ENCODE results near the gene ARSA. TPM values are rescaled to one million over a fixed set of nuclear protein-coding genes. Genes with fewer than 3 reads are reported as not detected.
"Not testable (repeated sequence)": the region's sequence is repeated elsewhere in the genome, so short reads cannot be mapped to it uniquely, and the experiment has no call there.

ARSA gene
- total RNA-seq, 1 donor from 2014 or later = 11.3 TPM

DNA sequence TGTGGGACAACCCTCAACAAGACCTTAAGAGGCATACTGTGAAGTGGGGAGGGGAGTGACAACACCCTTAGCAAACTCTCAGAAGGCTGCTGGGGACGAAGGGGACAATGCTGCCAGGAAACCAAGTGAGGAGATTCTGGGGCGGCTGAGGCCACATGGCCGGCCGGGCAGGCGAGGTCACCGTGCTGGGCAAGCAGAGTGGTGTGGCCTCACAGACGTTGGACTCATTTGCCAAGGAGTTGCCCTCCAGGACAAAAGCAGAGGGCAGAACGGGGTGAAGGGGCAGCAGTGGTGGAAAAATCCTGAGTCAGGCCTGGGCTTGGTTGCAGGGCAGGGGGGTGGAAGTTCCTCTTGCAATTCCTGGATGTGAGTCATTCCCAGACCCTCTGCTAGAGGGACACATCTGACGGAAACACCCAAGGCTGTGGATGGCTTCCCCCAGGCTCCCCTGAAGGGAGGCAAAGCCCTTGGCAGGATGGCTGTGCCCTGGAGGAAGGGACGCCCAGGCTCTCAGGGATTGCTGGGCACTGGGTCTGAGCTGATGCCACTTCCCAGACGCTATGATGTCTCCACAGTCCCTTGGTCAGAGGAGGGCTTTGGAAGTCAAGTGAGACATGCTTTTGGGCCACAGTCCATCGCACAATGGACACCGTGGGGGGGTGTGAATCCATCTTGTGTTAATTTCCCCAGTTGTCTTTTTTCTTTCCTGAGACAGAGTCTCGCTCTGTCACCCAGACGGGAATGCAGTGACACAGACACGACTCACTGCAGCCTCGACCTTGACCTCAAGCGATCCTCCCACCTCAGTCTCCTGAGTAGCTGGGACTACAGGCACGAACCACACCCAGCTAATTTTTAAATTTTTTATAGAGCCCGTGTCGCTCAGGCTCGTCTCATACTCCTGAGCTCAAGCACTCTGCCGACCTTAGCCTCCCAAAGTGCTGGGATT lies 28.4 kb upstream of the ARSA start:
- peak; percentile 88 for DNase-seq (ENCODE audit: low read depth in 2 of 2)

DNA sequence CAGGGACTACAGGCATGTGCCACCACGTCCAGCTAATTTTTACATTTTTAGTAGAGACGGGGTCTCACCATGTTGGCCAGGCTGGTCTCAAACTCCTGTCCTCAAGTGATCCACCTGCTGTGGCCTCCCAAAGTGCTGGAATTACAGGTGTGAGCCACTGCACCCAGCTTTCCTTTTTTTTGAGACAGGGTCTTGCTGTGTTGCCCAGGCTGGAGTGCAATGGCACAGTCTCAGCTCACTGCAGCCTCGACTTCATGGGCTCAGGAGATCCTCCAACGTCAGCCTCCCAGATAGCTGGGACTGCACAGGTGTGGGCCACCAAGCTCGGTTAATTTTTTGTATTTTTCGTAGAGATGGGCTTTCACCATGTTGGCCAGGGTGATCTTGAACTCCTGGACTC lies 26.7 kb upstream of the ARSA start:
- not testable (repeated sequence) for DNase-seq (ENCODE audit: low read depth in 2 of 2)

DNA sequence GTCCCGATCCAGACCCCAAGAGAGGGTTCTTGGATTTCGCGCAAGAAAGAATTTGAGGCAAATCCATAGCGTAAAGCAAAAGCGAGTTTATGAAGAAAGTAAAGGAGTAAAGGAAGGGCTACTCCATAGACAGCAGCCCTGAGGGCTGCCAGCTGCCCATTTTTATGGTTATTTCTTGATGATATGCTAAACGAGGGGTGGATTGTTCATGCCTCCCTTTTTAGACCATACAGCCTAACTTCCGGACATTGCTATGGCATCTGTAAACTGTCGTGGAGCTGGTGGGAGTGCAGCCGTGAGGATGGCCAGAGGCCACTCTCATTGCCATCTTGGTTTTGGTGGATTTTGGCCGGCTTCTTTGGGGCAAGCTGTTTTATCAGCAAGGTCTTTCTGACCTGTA lies 25.3 kb upstream of the ARSA start:
- no peak for DNase-seq (ENCODE audit: low read depth in 2 of 2)

DNA sequence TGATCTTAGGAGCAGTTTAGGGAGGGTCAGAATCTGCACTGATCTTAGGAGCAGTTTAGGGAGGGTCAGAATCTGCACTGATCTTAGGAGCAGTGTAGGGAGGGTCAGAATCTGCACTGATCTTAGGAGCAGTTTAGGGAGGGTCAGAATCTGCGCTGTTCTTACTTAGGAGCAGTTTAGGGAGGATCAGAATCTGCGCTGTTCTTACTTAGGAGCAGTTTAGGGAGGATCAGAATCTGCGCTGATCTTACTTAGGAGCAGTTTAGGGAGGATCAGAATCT lies 15.8 kb upstream of the ARSA start:
- not testable (repeated sequence) for DNase-seq (ENCODE audit: low read depth in 2 of 2)

DNA sequence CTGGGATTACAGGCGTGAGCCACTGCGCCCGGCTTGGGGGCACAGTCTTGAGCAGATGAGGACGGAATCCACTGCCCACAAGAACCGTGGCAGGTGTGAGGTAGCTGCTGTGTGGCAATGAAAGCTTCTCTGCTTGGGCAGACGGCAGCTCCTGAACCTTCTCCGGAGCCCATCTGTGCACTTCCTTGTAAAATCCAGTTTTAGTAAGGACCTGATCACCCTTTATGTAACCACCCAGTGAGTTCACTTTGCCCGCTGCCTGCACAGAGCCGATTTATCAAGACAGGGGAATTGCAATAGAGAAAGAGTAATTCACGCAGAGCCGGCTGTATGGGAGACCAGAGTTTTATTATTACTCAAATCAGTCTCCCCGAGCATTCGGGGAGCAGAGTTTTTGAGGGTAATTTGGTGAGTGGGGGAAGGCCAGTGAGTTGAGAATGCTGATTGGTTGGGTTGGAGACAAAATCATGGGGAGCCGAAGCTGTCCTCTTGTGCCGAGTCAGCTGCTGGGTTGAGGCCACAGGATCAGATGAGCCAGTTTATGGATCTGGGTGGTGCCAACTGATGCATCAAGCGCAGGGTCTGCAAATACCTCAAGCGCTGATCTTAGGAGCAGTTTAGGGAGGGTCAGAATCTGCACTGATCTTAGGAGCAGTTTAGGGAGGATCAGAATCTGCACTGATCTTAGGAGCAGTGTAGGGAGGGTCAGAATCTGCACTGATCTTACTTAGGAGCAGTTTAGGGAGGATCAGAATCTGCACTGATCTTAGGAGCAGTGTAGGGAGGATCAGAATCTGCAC lies 15.3 kb upstream of the ARSA start:
- DNase-seq (ENCODE audit: low read depth in 2 of 2) = not testable (repeated sequence)

DNA sequence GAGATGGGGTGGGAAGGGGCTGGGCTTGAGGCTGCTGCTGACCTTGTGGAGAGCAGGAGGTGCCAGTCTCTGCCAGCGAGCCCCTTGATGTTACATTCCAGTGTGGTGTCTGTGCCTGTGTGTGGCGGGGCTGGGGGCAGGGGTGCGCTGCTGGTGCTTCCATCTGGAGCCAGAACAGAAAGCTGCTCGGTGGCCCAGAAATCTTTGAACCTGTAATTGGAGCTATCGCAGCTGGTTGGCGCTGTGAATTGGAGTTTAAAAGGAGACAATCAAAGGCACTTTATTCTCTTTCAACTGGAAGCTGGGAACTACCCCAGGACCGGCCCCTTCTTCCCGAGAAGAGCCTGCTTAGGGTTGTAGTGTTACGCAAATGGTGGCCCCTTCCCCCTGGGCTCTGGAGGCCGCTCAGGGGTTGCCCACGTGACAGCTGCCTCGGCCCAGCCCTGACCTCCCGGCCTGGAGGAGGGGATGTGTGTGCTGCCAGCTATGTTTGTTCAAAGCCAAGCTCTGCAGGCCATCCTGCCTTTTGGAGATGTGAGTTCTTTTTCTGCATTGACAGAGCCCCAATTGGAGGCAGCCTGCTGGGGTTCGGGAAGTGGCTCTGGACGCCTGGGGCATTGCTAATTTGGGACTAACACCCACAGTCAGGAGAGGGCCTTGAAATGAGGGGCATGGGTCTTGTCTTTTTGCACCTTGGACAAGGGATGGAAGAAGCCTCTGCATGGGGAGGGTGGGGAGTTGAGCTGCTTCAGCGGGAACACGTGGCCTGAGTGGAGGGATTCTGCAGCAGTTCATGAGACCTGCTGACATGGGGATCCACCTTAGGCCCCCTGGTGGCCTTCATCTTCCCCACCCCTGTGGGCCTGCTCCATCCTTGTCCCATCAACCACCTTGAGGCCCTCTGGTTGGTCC lies 14.0 kb upstream of the ARSA start:
- peak; percentile 60 to 78 for DNase-seq (ENCODE audit: low read depth in 2 of 2)

DNA sequence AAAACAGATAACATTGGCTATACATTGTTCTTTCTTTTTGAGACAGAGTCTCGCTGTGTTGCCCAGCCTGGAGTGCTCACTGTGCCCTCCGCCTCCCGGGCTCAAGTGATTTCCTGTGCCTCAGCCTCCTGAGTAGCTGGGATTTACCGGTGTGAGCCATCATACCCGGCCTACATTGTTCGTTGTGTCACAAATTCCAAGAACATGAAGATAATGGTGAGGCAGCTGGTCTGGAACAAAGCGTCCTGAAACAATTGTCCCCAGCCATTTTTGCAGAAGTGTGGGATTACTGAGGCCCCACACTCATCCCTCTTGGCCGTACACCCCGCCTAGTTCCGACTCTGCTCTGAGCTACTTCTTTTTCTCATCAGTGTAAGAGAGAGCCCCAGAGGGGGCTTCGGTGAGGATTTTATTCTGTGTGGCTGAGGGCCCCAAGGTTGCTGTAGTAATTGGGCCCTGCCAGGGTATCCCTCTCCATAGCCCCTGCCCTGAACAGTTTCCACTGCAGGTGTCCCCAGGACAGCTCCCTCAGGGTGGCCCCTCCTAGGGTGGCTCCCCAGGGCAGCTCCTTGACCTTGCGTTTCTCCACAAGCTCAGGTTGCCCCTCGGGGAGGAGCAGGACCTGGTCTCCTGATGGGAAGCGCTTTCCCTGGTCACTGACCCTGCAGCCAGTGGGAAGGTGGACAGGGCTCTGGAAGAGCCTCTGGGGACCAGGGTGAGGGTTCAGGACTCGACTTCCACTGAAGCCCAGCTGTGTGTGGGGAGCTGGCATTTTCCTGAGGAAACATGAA lies 13.1 kb upstream of the ARSA start:
- peak in 1 of 2 donors; percentile 66 for DNase-seq (ENCODE audit: low read depth in 2 of 2)

DNA sequence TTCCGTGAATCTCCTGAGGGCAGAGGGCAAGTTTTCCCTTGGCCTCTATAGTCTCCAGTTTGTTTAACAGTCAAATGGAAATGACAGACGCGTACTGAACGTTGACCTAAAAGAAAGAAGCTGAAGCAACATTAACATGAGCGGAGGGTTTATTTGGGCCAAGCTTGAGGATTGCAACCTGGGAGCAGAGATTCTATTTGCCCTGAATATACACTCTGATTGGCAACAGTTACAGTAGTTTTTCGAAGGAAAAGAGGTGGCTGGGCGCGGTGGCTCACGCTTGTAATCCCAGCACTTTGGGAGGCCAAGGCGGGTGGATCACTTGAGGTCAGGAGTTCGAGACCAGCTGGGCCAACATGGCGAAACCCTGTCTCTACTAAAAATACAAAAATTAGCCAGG lies 12.3 kb upstream of the ARSA start:
- not testable (repeated sequence) for DNase-seq (ENCODE audit: low read depth in 2 of 2)

DNA sequence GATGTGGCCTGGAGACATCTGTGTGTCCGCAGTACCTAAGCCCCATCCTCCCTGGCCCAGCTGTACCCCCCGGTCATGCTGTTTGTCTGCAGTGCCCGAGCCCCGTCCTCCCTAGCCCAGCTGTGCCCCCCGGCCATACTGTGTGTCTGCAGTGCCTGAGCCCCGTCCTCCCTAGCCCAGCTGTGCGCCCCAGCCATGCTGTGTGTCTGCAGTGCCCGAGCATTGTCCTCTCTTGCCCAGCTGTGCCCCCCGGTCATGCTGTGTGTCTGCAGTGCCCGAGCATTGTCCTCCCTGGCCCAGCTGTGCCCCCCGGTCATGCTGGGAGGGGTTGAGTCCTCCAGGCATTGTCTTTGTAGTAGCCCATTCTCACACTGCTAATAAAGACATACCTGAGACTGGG lies 7.6 kb upstream of the ARSA start:
- DNase-seq (ENCODE audit: low read depth in 2 of 2) = no peak

DNA sequence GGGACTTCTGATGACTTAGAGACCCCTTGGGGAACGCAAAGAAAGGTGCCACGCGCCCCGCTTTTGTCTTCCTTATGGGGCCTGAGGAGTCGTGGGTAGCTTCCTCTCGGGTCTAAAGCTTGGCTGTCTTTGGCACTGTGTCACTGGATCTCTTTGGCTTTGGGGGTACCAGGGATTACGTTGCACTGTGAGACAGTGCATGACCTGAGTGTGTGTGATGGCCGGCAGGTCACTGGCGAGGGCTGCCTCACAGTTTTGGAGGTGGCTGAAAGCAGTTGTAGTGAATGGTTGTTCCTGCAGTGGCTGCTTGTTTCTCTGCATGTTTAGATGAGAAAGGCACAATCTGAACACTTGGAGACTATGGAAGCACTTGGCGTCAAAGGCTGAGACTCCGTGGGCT lies 5.8 kb upstream of the ARSA start:
- DNase-seq (ENCODE audit: low read depth in 2 of 2) = no peak

DNA sequence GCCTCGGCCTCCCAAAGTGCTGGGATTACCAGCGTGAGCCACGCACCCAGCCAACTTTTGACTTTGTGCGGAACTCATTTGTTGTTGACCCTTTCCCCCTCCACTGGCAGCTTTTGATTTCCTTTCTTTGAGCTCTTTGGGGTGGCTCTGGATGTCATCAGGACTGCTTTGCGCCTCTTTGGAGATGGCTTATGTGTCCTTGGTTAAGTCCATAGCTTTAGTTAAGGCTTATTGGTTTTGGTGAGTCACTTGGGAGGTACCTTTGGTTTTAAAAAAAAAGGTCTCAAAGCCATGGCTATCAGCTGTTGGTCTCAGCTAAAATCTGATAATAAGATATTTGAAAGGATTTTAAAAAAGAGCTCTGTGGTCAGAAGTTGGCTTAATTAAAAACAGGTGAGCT lies 5.1 kb upstream of the ARSA start:
- DNase-seq (ENCODE audit: low read depth in 2 of 2) = no peak

DNA sequence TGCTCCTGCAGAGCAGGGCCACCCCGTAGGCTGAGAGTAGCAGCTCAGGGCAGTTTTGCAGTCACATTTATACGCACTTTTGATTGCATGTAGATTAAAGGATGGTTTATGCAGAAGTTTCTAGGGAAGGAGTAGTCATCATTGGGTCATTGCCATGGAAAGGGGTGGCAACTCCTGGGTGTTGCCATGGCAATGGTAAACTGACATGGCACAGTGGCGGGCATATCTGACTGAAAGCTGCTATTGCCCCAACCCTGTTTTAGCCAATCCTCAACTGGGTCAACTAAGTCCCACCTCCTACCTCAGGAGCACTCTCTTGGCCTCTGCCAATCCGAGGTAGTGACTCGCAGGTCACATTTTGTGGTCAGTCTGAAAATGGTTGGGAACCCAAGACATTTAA lies 2.4 kb upstream of the ARSA start:
- DNase-seq (ENCODE audit: low read depth in 2 of 2) = no peak

DNA sequence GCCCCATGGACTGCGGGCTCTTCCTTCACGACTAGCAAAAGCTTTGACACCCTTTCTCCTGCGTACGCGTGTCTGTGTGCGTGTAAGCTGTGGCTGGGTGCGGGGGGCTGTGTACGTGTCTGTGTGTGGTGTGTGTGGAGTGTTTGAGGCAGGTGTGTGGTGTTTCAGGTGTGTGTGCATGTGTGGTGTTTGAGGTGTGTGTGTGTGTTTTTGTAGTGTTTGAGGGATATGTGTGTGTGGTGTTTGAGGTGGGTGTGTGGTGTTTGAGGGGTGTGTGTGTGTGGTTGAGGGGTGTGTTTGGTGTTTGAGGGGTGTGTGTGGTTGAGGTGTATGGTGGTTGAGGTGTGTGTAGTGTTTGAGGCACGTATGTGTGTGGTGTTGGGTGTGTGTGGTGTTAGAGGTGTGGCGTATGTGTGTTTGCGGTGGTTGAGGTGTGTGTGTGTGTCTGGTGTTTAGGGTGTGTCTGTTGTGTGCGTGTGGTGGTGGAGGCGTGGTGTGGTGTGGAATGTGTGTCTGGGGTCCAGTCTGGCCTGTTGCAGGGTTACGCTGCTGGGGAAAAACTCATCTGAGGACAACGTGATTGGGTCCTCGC lies 687 bp upstream of the ARSA start:
- DNase-seq (ENCODE audit: low read depth in 2 of 2) = peak in 1 of 2 donors; percentile 27

DNA sequence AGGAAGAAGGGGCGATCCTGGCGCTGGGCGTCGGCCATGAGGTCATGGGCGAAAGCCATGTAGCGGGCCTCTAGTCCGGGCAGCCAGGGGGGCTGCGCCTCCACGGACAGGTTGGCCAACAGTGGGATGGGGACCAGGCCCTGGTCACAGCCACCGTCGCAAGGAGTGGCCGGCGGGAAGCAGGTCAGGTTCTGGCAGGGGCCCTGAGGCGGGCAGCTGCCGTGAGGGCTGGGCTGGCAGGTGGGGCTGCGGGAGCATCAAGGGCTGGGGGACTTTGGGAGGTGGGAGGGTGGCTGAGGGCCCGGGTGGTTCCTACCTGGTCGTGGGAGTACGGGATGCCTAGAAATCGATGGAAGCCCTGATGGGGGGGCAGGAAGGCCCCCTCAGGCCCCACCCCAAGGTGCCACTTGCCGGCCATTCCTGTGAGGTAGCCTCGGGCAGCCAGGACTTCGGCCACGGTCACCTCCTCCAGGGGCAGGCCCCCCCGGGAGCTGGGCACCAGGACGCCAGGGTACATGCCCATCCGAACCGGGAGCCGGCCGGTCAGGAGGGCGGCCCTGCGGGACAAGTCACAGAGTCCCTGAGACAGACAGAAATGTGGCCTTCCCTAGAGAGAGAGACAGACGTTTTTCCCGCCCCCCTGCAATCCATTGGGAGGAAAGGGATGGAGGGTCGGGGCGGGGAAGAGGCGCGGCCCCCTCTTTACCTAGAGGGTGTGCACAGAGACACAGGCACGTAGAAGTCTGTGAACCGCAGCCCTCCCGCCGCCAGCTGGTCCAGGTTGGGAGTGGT lies 906 bp downstream of the ARSA start:
- peak in 1 of 2 donors; percentile 36 for DNase-seq (ENCODE audit: low read depth in 2 of 2)

DNA sequence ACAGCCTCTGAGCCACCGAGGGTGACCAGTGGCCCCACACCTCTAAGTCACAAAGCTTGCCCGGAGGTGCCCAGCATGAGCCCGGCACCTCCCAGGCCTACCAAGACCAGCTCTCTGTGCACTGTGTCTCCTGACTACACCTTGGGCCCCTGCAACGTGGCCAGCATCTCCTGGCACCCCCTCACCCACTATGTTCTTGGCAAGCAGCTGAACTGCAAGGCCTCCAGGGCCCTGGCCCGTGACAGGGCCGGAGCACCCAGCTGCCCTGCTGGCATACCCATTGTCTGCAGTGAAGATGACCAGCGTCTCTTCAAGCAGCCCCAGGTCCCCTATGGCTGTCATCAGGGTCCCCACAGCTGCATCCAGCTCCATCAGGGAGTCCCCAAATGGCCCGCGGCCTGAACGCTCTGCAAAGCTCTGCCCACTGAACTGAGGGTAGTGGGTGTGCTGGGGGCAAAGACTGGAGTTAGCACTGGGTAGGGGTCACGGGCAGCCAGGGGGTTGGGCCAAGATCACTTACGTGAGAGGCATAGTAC lies 1.6 kb downstream of the ARSA start:
- no peak for DNase-seq (ENCODE audit: low read depth in 2 of 2)

DNA sequence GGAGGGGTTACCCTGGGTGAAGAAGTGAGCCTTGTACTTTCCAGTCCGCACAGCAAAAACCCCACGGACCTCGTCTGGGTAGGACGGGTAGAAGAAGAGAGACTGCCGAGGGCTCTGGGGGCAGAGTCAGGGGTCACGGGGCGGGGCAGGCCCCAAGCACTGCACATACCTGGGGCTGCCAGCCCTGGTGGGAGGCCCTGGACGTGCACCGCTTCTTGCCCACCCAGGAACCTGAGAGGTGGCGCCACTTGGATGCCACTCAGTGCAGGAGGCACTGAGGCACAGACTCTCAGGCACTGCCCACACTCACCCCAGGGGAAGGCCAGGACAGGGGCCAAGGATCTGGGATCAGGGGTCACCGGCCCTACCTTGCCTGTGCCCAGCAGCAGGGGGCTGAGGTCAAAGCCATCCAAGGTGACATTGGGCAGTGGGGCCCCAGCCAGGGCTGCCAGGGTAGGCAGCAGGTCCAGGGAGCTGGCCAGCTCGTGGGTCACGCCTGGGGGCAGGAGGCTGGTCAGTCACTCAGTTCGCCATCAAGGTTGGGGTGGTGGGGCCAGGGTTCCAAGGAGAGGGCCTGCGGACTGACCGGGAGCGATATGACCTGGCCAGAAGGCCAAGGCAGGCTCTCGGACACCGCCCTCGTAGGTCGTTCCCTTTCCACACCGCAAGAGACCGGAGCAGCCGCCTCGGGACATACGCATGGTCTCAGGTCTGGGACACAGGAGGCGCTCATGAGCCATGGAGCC lies 2.2 kb downstream of the ARSA start:
- DNase-seq (ENCODE audit: low read depth in 2 of 2) = peak; percentile 35 to 60

DNA sequence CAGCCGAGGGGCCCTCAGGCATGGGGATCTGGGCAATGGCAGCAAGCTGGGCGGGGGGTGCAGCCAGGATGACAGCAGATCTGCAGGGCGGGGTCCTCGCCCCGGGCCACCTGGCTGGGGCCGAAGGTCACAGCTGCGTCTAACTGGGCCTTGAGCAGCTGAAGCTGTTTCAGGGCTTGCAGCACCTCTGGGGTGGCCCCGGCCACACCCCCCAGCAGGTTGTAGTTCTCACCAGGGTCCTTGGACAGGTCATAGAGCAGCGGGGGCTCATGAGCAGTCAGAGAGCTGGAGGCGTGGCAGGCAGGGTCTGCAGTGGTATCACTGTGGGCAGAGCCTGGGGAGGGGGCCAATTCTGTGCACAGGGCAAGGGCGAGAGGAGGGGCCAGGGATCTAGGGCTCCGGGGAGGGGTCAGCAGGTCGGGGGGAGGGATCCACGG lies 2.8 kb downstream of the ARSA start:
- DNase-seq (ENCODE audit: low read depth in 2 of 2) = no peak

DNA sequence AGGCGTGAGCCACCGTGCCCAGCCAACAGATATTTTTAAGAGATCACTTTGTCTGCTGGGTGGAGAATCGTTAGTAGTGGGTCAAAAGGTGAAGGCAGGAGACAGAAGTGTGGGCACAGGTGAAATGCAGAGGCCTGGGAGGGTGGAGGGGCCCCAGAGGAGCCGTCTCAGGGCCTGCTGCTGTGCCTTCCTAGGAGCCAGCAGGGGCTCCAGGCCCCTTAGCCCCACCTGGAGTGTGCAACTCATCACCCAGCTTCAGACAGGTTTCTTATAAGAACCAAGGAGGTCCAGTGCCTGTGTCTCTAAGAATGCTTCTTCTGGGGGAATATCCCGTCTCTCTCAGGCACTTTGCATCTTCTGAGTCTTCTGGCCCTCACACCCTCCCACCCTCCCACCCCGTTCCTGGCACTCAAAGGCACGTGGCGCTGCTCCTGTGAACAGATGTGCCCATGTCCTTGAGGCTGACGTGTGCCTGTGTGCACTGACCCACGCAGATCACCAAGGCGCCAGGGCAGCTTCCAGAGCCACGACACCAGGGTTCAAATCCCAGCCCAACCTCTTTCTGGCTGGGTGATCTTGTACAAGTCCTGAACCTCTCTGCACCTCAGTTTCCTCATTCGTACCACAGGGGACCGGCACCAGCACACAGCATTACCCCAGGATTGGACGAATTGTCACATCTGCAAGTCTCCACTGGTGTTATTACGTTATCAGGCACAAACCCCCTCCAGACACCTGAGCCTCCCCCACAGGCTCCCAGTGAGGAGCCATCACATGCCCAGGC lies 3.4 kb downstream of the ARSA start:
- DNase-seq (ENCODE audit: low read depth in 2 of 2) = no peak
